Psoas muscle (tissue), 8 donors: ENCODE data around the gene NSUN2. TPM values are rescaled to one million over a fixed set of nuclear protein-coding genes. Genes with fewer than 3 reads are reported as not detected.

Experiments
- ATAC-seq, 4 donors: fragments of 200-7000 bp; cut with Tn5 transposase; one replicate each; pipeline ENCODE4 v1.9.1; 2020; ENCODE audit warnings: moderate library complexity in 3 of 4, mild to moderate bottlenecking in 2 of 4
- DNase-seq, 2 donors: peaks; one replicate each; pipeline ENCODE4 v3.0.0-alpha.2; 2020
- H3K27ac ChIP-seq: fragments of 200-600 bp; one replicate; pipeline ENCODE4 v1.8.0; 2022
- H3K27me3 ChIP-seq, 3 donors: fragments of 200-600 bp in 1 of 3; one replicate each; pipeline versions ENCODE4 v1.6.1 to v1.8.0; 2013 to 2022; ENCODE audit warnings: low read length in 2 of 3, mild to moderate bottlenecking in 2 of 3, moderate library complexity in 1 of 3; ENCODE audit not compliant: insufficient read depth in 3 of 3
- H3K36me3 ChIP-seq, 2 donors: fragments of 200-600 bp in 1 of 2; one replicate each; pipeline versions ENCODE4 v1.6.1 to v1.8.0; 2013 to 2022; ENCODE audit warnings: low read depth in 1 of 2, mild to moderate bottlenecking in 1 of 2, moderate library complexity in 1 of 2; ENCODE audit not compliant: insufficient read depth in 1 of 2
- H3K4me1 ChIP-seq: fragments of 200-600 bp; one replicate; pipeline ENCODE4 v1.8.0; 2022
- H3K4me3 ChIP-seq: fragments of 200-600 bp; one replicate; pipeline ENCODE4 v1.8.0; 2022; ENCODE audit warnings: mild to moderate bottlenecking
- H3K9me3 ChIP-seq: fragments of 200-600 bp; one replicate; pipeline ENCODE4 v1.8.0; 2022
- CTCF ChIP-seq: fragments of 200-600 bp; IDR thresholded peaks from one replicate; pipeline ENCODE4 v1.8.0; 2022; ENCODE audit warnings: antibody characterized with exemption
- WGBS, 3 donors: extraction: QIAGEN DNeasy Blood & Tissue Kit; methylation state at CpG; one replicate each; pipeline versions ENCODE4 v1.1.6 to v1.1.7; 2013; 5-methylcytosine and 5-hydroxymethylcytosine counted together
- intact Hi-C, 2 donors: fragments of 100-400 bp; cut with DNase I; formaldehyde crosslinking; loops; one replicate each; pipeline versions ENCODE4 v1.11.0 to v1.14.2; 2022
- polyA plus RNA-seq, 3 donors: library from polyadenylated mRNA; stranded (reverse); fragments of 200-250 nt; gene quantifications; one replicate each; pipeline ENCODE4 v1.2.3, GENCODE V29; 2013
- total RNA-seq, 4 donors: library from RNA; stranded (reverse); fragmentation: NEBNext Ultra II Directional in 2 of 4; extraction: Animal tissue kit (Norgen Biotek cat#: 25700) in 2 of 4; gene quantifications; one replicate each; pipeline versions ENCODE4 v1.2.1 to v1.2.4, GENCODE V29; 2021 to 2023
- donor health status: healthy with polysubstance abuse.
- donor health status: DM: no; HTN: no; CAD: no; lungs with moderate emphysema.
- donor health status: Bipolar disorder and iron deficiency.
- donor health status: healthy.
- donor health status: DM: yes; HTN: yes; CAD: no.
- donor health status: DM: no; HTN: no; CAD: no.
- donor health status: DM: no; HTN: no; CAD: no.
- donor health status: DM: yes; HTN: yes; CAD: no.

The NSUN2 gene
- total and polyA plus RNA-seq, 7 donors = 30.6 to 80.9 (median 53.6) TPM

GRCh38 chr5:6551287-6551954 lies 81.4 kb downstream of the NSUN2 start:
- 31 to 40% (median 34%) methylated on average over 17 of the region's 17 CpGs for WGBS, 3 donors
- intact Hi-C loops = loop anchor here in 1 of 2 donors (2.0 kb wide), 1 partner anchor 101 kb away; no protein-coding TSS in a partner anchor
- Histone ChIP-seq H3K4me1 (peaks cover 21% of the 10 kb centered on the region), H3K4me3 (peak overlapping the region; percentile 25), H3K27me3 (no peaks in the 10 kb centered on the region), H3K27ac (peak overlapping the region; percentile 86), H3K9me3 (no peaks in the 10 kb centered on the region), H3K36me3 (no peaks in the 10 kb centered on the region)
- DNase-seq (peak; percentile 83 to 95), ATAC-seq (peak; percentile 94 to 97 (median 97))
- no peak for TF ChIP-seq CTCF

GRCh38 chr5:6550628-6551027 lies 82.2 kb downstream of the NSUN2 start:
- ATAC-seq (no peak), DNase-seq (no peak)
- H3K9me3 ChIP-seq = no peaks in the 10 kb centered on the region
- intact Hi-C loops = loop anchor here in 1 of 2 donors (2.0 kb wide), 1 partner anchor 100 kb away; no protein-coding TSS in a partner anchor
- peaks cover 24% of the 10 kb centered on the region for H3K4me1 ChIP-seq
- H3K36me3 ChIP-seq = no peaks in the 10 kb centered on the region
- H3K27me3 ChIP-seq = no peaks in the 10 kb centered on the region
- H3K4me3 ChIP-seq = no peak overlapping the region
- H3K27ac ChIP-seq = peak overlapping the region; percentile 86
- TF ChIP-seq CTCF = no peak
- WGBS, 3 donors = 85 to 95% (median 89%) methylated on average over 7 of the region's 7 CpGs

Other genes starting within 250 kb of the NSUN2 start
- 10 to 100 TPM; 12.9 to 96.2 (median 20.6) TPM for gene UBE2QL1, start 184.2 kb downstream of the NSUN2 start, total RNA-seq
- 10 to 100 TPM in 2 of 3 donors, 1 to 10 TPM in 1; 3.2 to 63.4 (median 33.3) TPM for gene UBE2QL1, start 184.2 kb downstream of the NSUN2 start, polyA plus RNA-seq
- gene SRD5A1, start 396 bp upstream of the NSUN2 start, total RNA-seq = 1 to 10 TPM; 1.1 to 2.4 (median 1.5) TPM
- gene SRD5A1, start 396 bp upstream of the NSUN2 start, polyA plus RNA-seq = 1 to 10 TPM; 1.4 to 2.4 (median 2.1) TPM
- gene TENT4A, start 80.4 kb upstream of the NSUN2 start, total RNA-seq = 10 to 100 TPM in 3 of 4 donors, 1 to 10 TPM in 1; 8.7 to 19.2 (median 15.2) TPM
- gene TENT4A, start 80.4 kb upstream of the NSUN2 start, polyA plus RNA-seq = 10 to 100 TPM in 1 of 3 donors, 1 to 10 TPM in 2; 5.0 to 12.7 (median 8.0) TPM